ENCODE results near the gene MFRP. TPM values are rescaled to one million over a fixed set of nuclear protein-coding genes. Genes with fewer than 3 reads are reported as not detected.

MFRP gene
- total and polyA plus RNA-seq, 9 of the 15 experiments (the other 6 are each of a cell fraction or from before 2014, with no cell fraction given), result not detected

DNA sequence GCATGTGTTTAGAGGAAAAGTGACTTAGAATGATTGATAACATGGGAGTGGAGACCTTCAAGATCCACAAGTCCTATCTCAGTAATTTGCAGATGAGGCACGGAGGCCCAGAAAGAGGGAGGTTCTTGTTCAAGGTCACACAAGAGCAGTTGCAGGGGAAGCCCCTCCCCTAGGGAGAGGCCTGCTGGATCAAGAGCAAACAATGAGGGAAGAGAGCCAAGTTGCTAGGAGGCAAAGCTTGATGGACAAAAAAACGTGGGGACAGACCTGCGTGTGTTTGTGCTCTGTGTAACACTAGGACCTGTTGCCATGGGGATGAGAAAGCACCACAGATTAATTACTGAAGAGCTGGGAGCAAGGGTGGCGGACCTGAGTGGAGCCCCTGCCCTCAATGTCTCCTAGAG lies 6.4 kb upstream of the MFRP start (continued):
- TF ChIP-seq NRF1 (conservative IDR thresholded peaks at IDR 0.05 in 1 of 2, IDR thresholded peaks at IDR 0.05 in 1 of 2) (peak in 1 of 2 experiments; percentile 20; a peak in 1 of 4 replicates), SMARCA5 (IDR thresholded peaks at IDR 0.05) (no peak), E2F5 (CRISPR knock-in tag; IDR thresholded peaks at IDR 0.05) (no peak), ZBTB11 (CRISPR knock-in tag; IDR thresholded peaks at IDR 0.05) (no peak), ESRRA (IDR thresholded peaks at IDR 0.05; ENCODE audit: borderline replicate concordance, low read depth) (peak; percentile 98), POLR2AphosphoS5 (IDR thresholded peaks at IDR 0.05; ENCODE audit: control insufficient read depth, insufficient read depth, low read depth, low read length) (no peak), MAX (CRISPR knock-in tag; IDR thresholded peaks at IDR 0.05) (no peak), C11orf30 (IDR thresholded peaks at IDR 0.05; ENCODE audit: low read depth) (no peak), HSF4 (CRISPR knock-in tag; IDR thresholded peaks at IDR 0.05; ENCODE audit: borderline replicate concordance) (no peak), NONO (IDR thresholded peaks at IDR 0.05; ENCODE audit: low read depth in 2 of 2, low read length in 1 of 2) (no peak), ZNF280A (IDR thresholded peaks at IDR 0.05; ENCODE audit: low read depth, partially characterized antibody) (no peak), MEF2A (IDR thresholded peaks at IDR 0.05; ENCODE audit: control insufficient read depth, low read depth, low read length) (no peak), FOXJ2 (tag; IDR thresholded peaks at IDR 0.05) (peak; percentile 92), NFRKB (IDR thresholded peaks at IDR 0.05; ENCODE audit: low read depth) (no peak), SRSF9 (IDR thresholded peaks at IDR 0.05; ENCODE audit: borderline replicate concordance, low read depth, low read length) (no peak)
- TF ChIP-seq, protein P1, sequence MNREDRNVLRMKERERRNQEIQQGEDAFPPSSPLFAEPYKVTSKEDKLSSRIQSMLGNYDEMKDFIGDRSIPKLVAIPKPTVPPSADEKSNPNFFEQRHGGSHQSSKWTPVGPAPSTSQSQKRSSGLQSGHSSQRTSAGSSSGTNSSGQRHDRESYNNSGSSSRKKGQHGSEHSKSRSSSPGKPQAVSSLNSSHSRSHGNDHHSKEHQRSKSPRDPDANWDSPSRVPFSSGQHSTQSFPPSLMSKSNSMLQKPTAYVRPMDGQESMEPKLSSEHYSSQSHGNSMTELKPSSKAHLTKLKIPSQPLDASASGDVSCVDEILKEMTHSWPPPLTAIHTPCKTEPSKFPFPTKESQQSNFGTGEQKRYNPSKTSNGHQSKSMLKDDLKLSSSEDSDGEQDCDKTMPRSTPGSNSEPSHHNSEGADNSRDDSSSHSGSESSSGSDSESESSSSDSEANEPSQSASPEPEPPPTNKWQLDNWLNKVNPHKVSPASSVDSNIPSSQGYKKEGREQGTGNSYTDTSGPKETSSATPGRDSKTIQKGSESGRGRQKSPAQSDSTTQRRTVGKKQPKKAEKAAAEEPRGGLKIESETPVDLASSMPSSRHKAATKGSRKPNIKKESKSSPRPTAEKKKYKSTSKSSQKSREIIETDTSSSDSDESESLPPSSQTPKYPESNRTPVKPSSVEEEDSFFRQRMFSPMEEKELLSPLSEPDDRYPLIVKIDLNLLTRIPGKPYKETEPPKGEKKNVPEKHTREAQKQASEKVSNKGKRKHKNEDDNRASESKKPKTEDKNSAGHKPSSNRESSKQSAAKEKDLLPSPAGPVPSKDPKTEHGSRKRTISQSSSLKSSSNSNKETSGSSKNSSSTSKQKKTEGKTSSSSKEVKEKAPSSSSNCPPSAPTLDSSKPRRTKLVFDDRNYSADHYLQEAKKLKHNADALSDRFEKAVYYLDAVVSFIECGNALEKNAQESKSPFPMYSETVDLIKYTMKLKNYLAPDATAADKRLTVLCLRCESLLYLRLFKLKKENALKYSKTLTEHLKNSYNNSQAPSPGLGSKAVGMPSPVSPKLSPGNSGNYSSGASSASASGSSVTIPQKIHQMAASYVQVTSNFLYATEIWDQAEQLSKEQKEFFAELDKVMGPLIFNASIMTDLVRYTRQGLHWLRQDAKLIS (CRISPR knock-in tag; IDR thresholded peaks at IDR 0.05), result no peak

All from K562 (cell line).